GM12878 (cell line): Measurements from ENCODE around the gene SLC25A51. TPM values are rescaled to one million over a fixed set of nuclear protein-coding genes. Genes with fewer than 3 reads are reported as not detected.

Experiments used
- ATAC-seq: fragments of 200-7000 bp; cut with Tn5 transposase; 3 replicates; pipeline ENCODE4 v1.9.1; 2020; ENCODE audit warnings: mild to moderate bottlenecking, moderate library complexity
- BruUV-seq: library from RNA; stranded (reverse); fragments of 400-500 nt; replicated peaks from 2 replicates; lab custom pipeline; 2021; lab: Mats Ljungman, UMichigan
- CTCF ChIA-PET: fragments of 300-600 bp; sonication (Branson Sonifier 250); formaldehyde crosslinking; extraction: SDS; loops from one replicate; lab custom pipeline; 2021; ENCODE audit warnings: inconsistent platforms; lab: Yijun Ruan, JAX
- POLR2A ChIA-PET: fragments of 350-600 bp; formaldehyde crosslinking; extraction: SDS; loops from one replicate; lab custom pipeline; 2021; ENCODE audit warnings: inconsistent platforms; lab: Charles Lee
- RAD21 ChIA-PET: fragments of 300-600 bp; sonication (Branson Sonifier 250); formaldehyde crosslinking; loops from one replicate; lab custom pipeline; 2023; ENCODE audit warnings: antibody characterized with exemption; ENCODE audit not compliant: unreplicated experiment; lab: Charles Lee
- SMC1A ChIA-PET: fragments of 300-600 bp; sonication (Branson Sonifier 250); formaldehyde crosslinking; loops from one replicate; lab custom pipeline; 2023; ENCODE audit not compliant: unreplicated experiment, uncharacterized antibody; lab: Charles Lee
- DNase-seq: peaks from one replicate; pipeline ENCODE4 v3.0.0-alpha.2; 2011; ENCODE audit warnings: low read depth, low spot score
- FAIRE-seq: peaks from 3 replicates; lab custom pipeline; 2011; peaks lifted over from hg19 to GRCh38; lab: Jason Lieb, UNC
- H2AFZ ChIP-seq: 2 replicates; pipeline ENCODE4 v1.6.0; 2011; ENCODE audit warnings: low read depth, low read length, control low read depth; ENCODE audit not compliant: control insufficient read depth
- H3K27ac ChIP-seq: 2 replicates; pipeline ENCODE4 v1.5.1; 2011; ENCODE audit warnings: control low read depth; ENCODE audit not compliant: control insufficient read depth, insufficient read depth
- H3K27me3 ChIP-seq, 2 experiments: replicated peaks in 1 of 2; 2 replicates each; pipeline versions ENCODE4 v1.6.0 to v1.6.1; 2011; ENCODE audit warnings: low read length in 1 of 2; ENCODE audit not compliant: control insufficient read depth in 2 of 2, insufficient read depth in 2 of 2
- H3K36me3 ChIP-seq, 2 experiments: 2 replicates each; pipeline ENCODE4 v1.5.1; 2011; ENCODE audit warnings: low read length in 1 of 2; ENCODE audit not compliant: control insufficient read depth in 2 of 2, insufficient read depth in 2 of 2
- H3K4me1 ChIP-seq: 2 replicates; pipeline ENCODE4 v1.6.1; 2011; ENCODE audit warnings: mild to moderate bottlenecking, low read length, moderate library complexity, mixed read lengths; ENCODE audit not compliant: control insufficient read depth, insufficient read depth
- H3K4me2 ChIP-seq: 2 replicates; pipeline ENCODE4 v1.6.0; 2011; ENCODE audit warnings: control low read depth; ENCODE audit not compliant: control insufficient read depth, insufficient read depth
- H3K4me3 ChIP-seq: fragments of 200-600 bp; sonication (generic); 2 replicates; pipeline ENCODE4 v1.5.1; 2016
- H3K79me2 ChIP-seq: 2 replicates; pipeline ENCODE4 v1.6.0; 2011; ENCODE audit warnings: low read length; ENCODE audit not compliant: control insufficient read depth, insufficient read depth
- H3K9ac ChIP-seq: 2 replicates; pipeline ENCODE4 v1.8.0; 2011; ENCODE audit warnings: low read length, control low read depth, mixed read lengths; ENCODE audit not compliant: control insufficient read depth, insufficient read depth
- H3K9me3 ChIP-seq: replicated peaks from 3 replicates; pipeline ENCODE4 v1.5.1; 2011; ENCODE audit warnings: mild to moderate bottlenecking, low read length; ENCODE audit not compliant: control insufficient read depth, insufficient read depth
- H4K20me1 ChIP-seq: 2 replicates; pipeline ENCODE4 v1.6.0; 2011; ENCODE audit not compliant: control insufficient read depth, insufficient read depth
- SMARCA5 ChIP-seq: fragments of 450-650 bp; IDR thresholded peaks from 2 replicates; pipeline ENCODE4 v1.6.1; 2017; ENCODE audit warnings: mild to moderate bottlenecking
- SREBF2 ChIP-seq: IDR thresholded peaks from 2 replicates; pipeline ENCODE4 v1.6.1; 2012; ENCODE audit warnings: mild to moderate bottlenecking, low read length
- WGBS: methylation state at CpG from one replicate; pipeline ENCODE4 v1.1.6; 2016; ENCODE audit warnings: low lambda C conversion rate; ENCODE audit not compliant: insufficient replicate concordance, insufficient coverage; ENCODE audit errors: missing lambda C conversion rate; 5-methylcytosine and 5-hydroxymethylcytosine counted together
- in situ Hi-C: fragments of 300-500 bp; cut with MboI; formaldehyde crosslinking; loops from 9 replicates; pipeline ENCODE4 v1.14.3; 2018; ENCODE audit warnings: mixed read lengths
- intact Hi-C: fragments of 100-400 bp; cut with micrococcal nuclease; formaldehyde crosslinking; loops from one replicate; pipeline ENCODE4 v1.14.2; 2022; ENCODE audit not compliant: unreplicated experiment
- polyA plus RNA-seq, 11 experiments: library from polyadenylated mRNA; depleted of rRNA in 4 of 11; unstranded in 6 of 11; stranded (reverse) in 5 of 11; fragments of >200 nt; fragmentation: Nextera tagmentation in 4 of 11; fragmentation: Illumina TruSeq in 1 of 11; extraction: Ambion mirVana in 4 of 11; extraction: Trizol in 1 of 11; gene quantifications; 1 replicate in 1 of 11; 2 replicates in 10 of 11; pipeline versions ENCODE4 v1.2.1 to v1.2.3, GENCODE V29; 2011 to 2016; ENCODE audit warnings: inconsistent platforms in 2 of 11, missing spikeins in 2 of 11, low read depth in 1 of 11
- total RNA-seq, 4 experiments: library from RNA; depleted of rRNA in 3 of 4; stranded (reverse); fragments of >200 nt in 3 of 4; fragmentation: Illumina TruSeq in 1 of 4; extraction: Trizol in 1 of 4; gene quantifications; 2 replicates each; pipeline versions ENCODE4 v1.2.1 to v1.2.3, GENCODE V29; 2013 to 2021
- TF ChIP-seq, protein P1 (sequence below): fragments of 450-650 bp; formaldehyde crosslinking; IDR thresholded peaks from 2 replicates; pipeline ENCODE4 v1.5.0; 2022; ENCODE audit warnings: mild to moderate bottlenecking, missing genetic modification characterization
- TF ChIP-seq, protein P2 (sequence below): fragments of 450-650 bp; IDR thresholded peaks from 2 replicates; pipeline ENCODE4 v1.6.1; 2017; ENCODE audit warnings: mild to moderate bottlenecking, low read depth, inconsistent platforms; ENCODE audit not compliant: poor library complexity, severe bottlenecking
- TF ChIP-seq, protein P3 (sequence below): IDR thresholded peaks from 2 replicates; pipeline ENCODE4 v1.6.1; 2012; ENCODE audit warnings: improper control_type of control experiment, low read depth, low read length; ENCODE audit not compliant: insufficient replicate concordance
- TF ChIP-seq, protein P4 (sequence below): fragments of 450-650 bp; IDR thresholded peaks from 2 replicates; pipeline ENCODE4 v1.6.1; 2016; ENCODE audit warnings: mild to moderate bottlenecking

The SLC25A51 gene
- total and polyA plus RNA-seq, 10 of the 15 experiments (the other 5 are each of a cell fraction or from before 2014, with no cell fraction given) = 3.8 to 29.3 (median 13.2) TPM

DNA sequence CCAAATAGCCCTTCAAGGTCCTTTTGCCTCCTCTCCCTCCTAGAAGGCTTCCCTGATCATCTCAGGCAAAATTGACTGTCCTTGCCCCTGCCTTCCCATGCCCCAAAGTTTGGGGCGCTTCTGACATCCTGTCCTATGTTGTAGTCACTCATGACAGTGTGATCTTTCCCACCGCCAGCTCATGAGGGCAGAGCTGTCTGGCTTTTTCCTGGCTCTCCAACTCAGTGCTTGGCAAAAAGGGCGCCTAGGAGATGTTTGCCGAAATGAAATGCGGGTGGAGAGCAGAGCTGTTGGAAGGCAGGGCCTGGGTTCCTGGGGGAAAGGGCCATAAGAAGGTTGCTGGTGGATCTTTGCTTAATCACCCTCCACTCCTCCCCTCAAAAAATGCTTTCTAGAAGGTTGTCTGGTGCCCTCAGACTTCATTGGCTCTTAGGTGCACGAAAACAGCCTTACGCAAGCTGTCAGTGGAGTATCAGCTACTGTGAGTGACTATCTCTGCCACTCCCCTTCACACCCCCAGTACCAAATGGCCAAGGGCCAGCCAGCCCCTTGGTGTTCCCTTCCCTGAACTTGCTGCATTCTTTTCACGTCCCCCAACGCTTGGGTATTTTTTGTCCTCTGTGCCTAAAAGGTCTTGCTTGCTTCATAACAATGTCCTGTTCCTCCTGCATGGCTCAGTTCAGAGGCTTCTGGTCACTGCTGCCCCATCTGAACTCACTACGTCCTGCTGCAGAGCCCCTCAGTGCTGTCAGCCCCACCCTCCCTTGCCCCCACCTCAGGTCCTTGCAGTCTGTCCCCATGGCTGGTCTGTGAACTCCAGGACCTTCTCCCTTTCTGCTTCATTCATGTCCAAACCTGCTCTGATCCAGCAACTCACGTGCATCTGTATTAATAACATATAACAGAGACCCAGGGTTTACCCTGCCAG lies 2.6 kb upstream of the SLC25A51 start:
- Histone ChIP-seq H3K4me2 (no peak overlapping the region), H3K79me2 (peaks cover 20% of the 10 kb centered on the region), H3K27me3 (no peaks in the 10 kb centered on the region), H3K27ac (no peak overlapping the region), H3K4me3 (no peak overlapping the region), H3K9ac (no peak overlapping the region), H3K9me3 (no peaks in the 10 kb centered on the region), H3K36me3 (no peaks in the 10 kb centered on the region), H2AFZ (no peak overlapping the region), H3K4me1 (peaks cover 10% of the 10 kb centered on the region), H4K20me1 (no peaks in the 10 kb centered on the region)
- BruUV-seq = no TSS peak
- ChIA-PET CTCF (interaction anchor here (1.1 to 3.4 kb wide), 2 partner anchors 181 to 358 kb away, joined by 3 to 10 read pairs; no protein-coding TSS in a partner anchor), RAD21 (interaction anchor here (0.6 kb wide), 1 partner anchor 50 kb away, joined by 3 read pairs; no protein-coding TSS in a partner anchor), SMC1A (interaction anchor here (0.7 kb wide), 1 partner anchor 155 kb away, joined by 3 read pairs; no protein-coding TSS in a partner anchor), POLR2A (no interaction called here)
- no peak for ATAC-seq
- FAIRE-seq = no peak
- in situ Hi-C loops (loop anchor here (5.0 to 25.0 kb wide), 3 partner anchors 419 to 781 kb away; partner anchors contain the start of gene POLR1E), intact Hi-C loops (loop anchor here (10.0 kb wide), 1 partner anchor 312 kb away; the partner anchor contains the start of gene TOMM5)
- 42% methylated on average over 11 of the region's 11 CpGs for WGBS
- no peak for DNase-seq
- TF ChIP-seq SREBF2 (no peak), SMARCA5 (no peak)
- TF ChIP-seq, protein P1, sequence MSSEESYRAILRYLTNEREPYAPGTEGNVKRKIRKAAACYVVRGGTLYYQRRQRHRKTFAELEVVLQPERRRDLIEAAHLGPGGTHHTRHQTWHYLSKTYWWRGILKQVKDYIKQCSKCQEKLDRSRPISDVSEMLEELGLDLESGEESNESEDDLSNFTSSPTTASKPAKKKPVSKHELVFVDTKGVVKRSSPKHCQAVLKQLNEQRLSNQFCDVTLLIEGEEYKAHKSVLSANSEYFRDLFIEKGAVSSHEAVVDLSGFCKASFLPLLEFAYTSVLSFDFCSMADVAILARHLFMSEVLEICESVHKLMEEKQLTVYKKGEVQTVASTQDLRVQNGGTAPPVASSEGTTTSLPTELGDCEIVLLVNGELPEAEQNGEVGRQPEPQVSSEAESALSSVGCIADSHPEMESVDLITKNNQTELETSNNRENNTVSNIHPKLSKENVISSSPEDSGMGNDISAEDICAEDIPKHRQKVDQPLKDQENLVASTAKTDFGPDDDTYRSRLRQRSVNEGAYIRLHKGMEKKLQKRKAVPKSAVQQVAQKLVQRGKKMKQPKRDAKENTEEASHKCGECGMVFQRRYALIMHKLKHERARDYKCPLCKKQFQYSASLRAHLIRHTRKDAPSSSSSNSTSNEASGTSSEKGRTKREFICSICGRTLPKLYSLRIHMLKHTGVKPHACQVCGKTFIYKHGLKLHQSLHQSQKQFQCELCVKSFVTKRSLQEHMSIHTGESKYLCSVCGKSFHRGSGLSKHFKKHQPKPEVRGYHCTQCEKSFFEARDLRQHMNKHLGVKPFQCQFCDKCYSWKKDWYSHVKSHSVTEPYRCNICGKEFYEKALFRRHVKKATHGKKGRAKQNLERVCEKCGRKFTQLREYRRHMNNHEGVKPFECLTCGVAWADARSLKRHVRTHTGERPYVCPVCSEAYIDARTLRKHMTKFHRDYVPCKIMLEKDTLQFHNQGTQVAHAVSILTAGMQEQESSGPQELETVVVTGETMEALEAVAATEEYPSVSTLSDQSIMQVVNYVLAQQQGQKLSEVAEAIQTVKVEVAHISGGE (CRISPR knock-in tag) = no peak
- TF ChIP-seq, protein P2, sequence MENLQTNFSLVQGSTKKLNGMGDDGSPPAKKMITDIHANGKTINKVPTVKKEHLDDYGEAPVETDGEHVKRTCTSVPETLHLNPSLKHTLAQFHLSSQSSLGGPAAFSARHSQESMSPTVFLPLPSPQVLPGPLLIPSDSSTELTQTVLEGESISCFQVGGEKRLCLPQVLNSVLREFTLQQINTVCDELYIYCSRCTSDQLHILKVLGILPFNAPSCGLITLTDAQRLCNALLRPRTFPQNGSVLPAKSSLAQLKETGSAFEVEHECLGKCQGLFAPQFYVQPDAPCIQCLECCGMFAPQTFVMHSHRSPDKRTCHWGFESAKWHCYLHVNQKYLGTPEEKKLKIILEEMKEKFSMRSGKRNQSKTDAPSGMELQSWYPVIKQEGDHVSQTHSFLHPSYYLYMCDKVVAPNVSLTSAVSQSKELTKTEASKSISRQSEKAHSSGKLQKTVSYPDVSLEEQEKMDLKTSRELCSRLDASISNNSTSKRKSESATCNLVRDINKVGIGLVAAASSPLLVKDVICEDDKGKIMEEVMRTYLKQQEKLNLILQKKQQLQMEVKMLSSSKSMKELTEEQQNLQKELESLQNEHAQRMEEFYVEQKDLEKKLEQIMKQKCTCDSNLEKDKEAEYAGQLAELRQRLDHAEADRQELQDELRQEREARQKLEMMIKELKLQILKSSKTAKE = no peak
- TF ChIP-seq, protein P3, sequence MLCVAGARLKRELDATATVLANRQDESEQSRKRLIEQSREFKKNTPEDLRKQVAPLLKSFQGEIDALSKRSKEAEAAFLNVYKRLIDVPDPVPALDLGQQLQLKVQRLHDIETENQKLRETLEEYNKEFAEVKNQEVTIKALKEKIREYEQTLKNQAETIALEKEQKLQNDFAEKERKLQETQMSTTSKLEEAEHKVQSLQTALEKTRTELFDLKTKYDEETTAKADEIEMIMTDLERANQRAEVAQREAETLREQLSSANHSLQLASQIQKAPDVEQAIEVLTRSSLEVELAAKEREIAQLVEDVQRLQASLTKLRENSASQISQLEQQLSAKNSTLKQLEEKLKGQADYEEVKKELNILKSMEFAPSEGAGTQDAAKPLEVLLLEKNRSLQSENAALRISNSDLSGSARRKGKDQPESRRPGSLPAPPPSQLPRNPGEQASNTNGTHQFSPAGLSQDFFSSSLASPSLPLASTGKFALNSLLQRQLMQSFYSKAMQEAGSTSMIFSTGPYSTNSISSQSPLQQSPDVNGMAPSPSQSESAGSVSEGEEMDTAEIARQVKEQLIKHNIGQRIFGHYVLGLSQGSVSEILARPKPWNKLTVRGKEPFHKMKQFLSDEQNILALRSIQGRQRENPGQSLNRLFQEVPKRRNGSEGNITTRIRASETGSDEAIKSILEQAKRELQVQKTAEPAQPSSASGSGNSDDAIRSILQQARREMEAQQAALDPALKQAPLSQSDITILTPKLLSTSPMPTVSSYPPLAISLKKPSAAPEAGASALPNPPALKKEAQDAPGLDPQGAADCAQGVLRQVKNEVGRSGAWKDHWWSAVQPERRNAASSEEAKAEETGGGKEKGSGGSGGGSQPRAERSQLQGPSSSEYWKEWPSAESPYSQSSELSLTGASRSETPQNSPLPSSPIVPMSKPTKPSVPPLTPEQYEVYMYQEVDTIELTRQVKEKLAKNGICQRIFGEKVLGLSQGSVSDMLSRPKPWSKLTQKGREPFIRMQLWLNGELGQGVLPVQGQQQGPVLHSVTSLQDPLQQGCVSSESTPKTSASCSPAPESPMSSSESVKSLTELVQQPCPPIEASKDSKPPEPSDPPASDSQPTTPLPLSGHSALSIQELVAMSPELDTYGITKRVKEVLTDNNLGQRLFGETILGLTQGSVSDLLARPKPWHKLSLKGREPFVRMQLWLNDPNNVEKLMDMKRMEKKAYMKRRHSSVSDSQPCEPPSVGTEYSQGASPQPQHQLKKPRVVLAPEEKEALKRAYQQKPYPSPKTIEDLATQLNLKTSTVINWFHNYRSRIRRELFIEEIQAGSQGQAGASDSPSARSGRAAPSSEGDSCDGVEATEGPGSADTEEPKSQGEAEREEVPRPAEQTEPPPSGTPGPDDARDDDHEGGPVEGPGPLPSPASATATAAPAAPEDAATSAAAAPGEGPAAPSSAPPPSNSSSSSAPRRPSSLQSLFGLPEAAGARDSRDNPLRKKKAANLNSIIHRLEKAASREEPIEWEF = no peak
- TF ChIP-seq, protein P4, sequence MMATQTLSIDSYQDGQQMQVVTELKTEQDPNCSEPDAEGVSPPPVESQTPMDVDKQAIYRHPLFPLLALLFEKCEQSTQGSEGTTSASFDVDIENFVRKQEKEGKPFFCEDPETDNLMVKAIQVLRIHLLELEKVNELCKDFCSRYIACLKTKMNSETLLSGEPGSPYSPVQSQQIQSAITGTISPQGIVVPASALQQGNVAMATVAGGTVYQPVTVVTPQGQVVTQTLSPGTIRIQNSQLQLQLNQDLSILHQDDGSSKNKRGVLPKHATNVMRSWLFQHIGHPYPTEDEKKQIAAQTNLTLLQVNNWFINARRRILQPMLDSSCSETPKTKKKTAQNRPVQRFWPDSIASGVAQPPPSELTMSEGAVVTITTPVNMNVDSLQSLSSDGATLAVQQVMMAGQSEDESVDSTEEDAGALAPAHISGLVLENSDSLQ = no peak
